ENCODE data around the gene SPTA1.

Gene SPTA1

GRCh38 chr1:158564608-158565007, 121.9 kb downstream of the SPTA1 start:
- no peak for DNase-seq

DNA sequence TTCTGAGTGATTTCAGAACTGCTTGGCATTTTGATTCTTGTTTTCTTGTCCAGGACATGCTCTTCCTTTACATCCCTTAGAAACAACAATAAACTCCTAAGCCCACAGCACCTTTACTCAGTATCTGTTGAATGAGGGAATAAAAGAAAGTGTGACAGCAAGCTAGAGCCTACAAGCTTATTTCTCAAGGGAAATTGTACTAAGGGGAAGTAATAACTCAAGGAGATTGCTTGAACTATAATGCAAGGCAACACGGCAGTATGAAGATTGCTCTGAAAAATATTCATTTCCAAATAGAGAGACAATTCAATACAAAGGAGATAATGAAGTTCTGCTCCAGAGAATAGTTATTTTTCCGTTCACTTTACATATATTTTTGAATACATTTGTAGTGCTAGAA, 122.7 kb downstream of the SPTA1 start:
- no peak for DNase-seq

Measured in stimulated activated CD4-positive, alpha-beta T cell treated with anti-CD3 and anti-CD28 coated beads, Interleukin-2, amount 100 ng/mL, for 48 hours (primary cell).